HCT116 (cell line): ENCODE measurements around the gene PAX2.

Source experiments
- POLR2AphosphoS5 ChIP-seq: IDR thresholded peaks from 2 replicates; pipeline ENCODE4 v1.6.1; 2011; ENCODE audit warnings: mild to moderate bottlenecking, low read depth, low read length, moderate library complexity
- TF ChIP-seq, protein P1 (sequence below): IDR thresholded peaks from 2 replicates; pipeline ENCODE4 v1.6.1; 2012

DNA sequence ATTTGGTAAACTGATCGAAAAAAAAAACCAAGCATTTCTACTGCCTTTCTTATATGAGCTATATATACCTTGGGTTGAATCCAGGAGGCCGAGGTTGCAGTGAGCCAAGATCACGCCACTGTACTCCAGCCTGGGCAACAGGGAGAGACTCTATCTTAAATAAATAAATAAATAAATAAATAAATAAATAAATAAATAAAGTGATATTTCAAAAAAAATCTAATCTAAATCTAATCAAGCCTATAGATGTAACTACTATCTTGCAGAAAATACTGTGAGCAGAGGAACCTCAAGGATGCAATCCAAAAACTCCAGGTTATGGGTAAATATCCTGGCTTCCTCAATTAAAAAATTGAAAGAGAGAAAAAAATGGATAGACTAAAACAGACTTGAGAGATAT lies 96.1 kb downstream of the PAX2 start:
- TF ChIP-seq, protein P1, sequence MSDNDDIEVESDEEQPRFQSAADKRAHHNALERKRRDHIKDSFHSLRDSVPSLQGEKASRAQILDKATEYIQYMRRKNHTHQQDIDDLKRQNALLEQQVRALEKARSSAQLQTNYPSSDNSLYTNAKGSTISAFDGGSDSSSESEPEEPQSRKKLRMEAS: no peak
- no peak for TF ChIP-seq POLR2AphosphoS5
